ENCODE data around the gene CABS1.

The CABS1 gene

DNA sequence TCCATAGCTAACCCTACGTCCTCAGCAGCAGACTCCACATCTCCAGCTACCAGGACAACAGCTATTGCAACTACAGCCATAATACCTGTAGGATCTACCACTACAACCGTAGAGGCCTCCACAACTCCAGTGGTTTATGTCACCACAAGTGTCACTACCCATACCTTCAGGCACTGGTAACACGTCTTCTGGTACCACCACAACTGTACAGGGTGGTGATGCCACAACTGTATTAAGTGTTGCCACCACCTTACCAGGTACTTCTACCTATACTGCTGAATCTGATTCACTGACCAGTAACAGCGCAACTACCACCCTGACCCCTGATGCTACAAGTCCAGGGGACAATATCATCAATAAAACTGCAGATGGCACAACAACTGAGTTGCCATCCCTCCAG is 34.6 kb upstream of the CABS1 start:
- no peaks in the 10 kb centered on the region for H3K9me3 ChIP-seq (ENCODE audit: insufficient read depth, low read depth, low read length)
- H2AFZ ChIP-seq (ENCODE audit: low read length) = no peak overlapping the region
- H3K4me2 ChIP-seq (ENCODE audit: low read depth, low read length, poor library complexity, severe bottlenecking) = no peak overlapping the region
- TF ChIP-seq CTCF (conservative IDR thresholded peaks at IDR 0.05; ENCODE audit: low read length) (no peak), EZH2phosphoT487 (IDR thresholded peaks at IDR 0.05; ENCODE audit: borderline replicate concordance) (no peak)
- H4K20me1 ChIP-seq (ENCODE audit: insufficient read depth, low read length, poor library complexity, severe bottlenecking) = no peaks in the 10 kb centered on the region
- H3K79me2 ChIP-seq (ENCODE audit: insufficient read depth, low read length) = no peaks in the 10 kb centered on the region
- no peaks in the 10 kb centered on the region for H3F3A ChIP-seq (ENCODE audit: low read depth)
- no peaks in the 10 kb centered on the region for H3K36me3 ChIP-seq (ENCODE audit: insufficient read depth, low read length)
- no peak overlapping the region for H3K9ac ChIP-seq (ENCODE audit: low read depth, low read length, poor library complexity, severe bottlenecking)
- H3K4me3 ChIP-seq (ENCODE audit: low read length, poor library complexity, severe bottlenecking) = no peak overlapping the region
- H3K9me2 ChIP-seq (replicated peaks; ENCODE audit: low read depth, low read length) = no peaks in the 10 kb centered on the region
- no peaks in the 10 kb centered on the region for H3K27me3 ChIP-seq (ENCODE audit: insufficient read depth, low read length, poor library complexity, severe bottlenecking)
- no peaks in the 10 kb centered on the region for H3K4me1 ChIP-seq (ENCODE audit: insufficient read depth, low read length, poor library complexity, severe bottlenecking)

GRCh38 chr4:70303090-70303489 is 31.7 kb upstream of the CABS1 start:
- H3K4me1 ChIP-seq (ENCODE audit: insufficient read depth, low read length, poor library complexity, severe bottlenecking) = no peaks in the 10 kb centered on the region
- H3K36me3 ChIP-seq (ENCODE audit: insufficient read depth, low read length) = no peaks in the 10 kb centered on the region
- no peak overlapping the region for H3K9ac ChIP-seq (ENCODE audit: low read depth, low read length, poor library complexity, severe bottlenecking)
- no peaks in the 10 kb centered on the region for H3K9me3 ChIP-seq (ENCODE audit: insufficient read depth, low read depth, low read length)
- H3F3A ChIP-seq (ENCODE audit: low read depth) = no peaks in the 10 kb centered on the region
- no peak overlapping the region for H3K4me2 ChIP-seq (ENCODE audit: low read depth, low read length, poor library complexity, severe bottlenecking)
- no peaks in the 10 kb centered on the region for H3K79me2 ChIP-seq (ENCODE audit: insufficient read depth, low read length)
- TF ChIP-seq CTCF (conservative IDR thresholded peaks at IDR 0.05; ENCODE audit: low read length) (no peak), EZH2phosphoT487 (IDR thresholded peaks at IDR 0.05; ENCODE audit: borderline replicate concordance) (no peak)
- H3K27me3 ChIP-seq (ENCODE audit: insufficient read depth, low read length, poor library complexity, severe bottlenecking) = no peaks in the 10 kb centered on the region
- H3K4me3 ChIP-seq (ENCODE audit: low read length, poor library complexity, severe bottlenecking) = no peak overlapping the region
- no peaks in the 10 kb centered on the region for H4K20me1 ChIP-seq (ENCODE audit: insufficient read depth, low read length, poor library complexity, severe bottlenecking)
- no peak overlapping the region for H2AFZ ChIP-seq (ENCODE audit: low read length)
- H3K9me2 ChIP-seq (replicated peaks; ENCODE audit: low read depth, low read length) = no peaks in the 10 kb centered on the region

DNA sequence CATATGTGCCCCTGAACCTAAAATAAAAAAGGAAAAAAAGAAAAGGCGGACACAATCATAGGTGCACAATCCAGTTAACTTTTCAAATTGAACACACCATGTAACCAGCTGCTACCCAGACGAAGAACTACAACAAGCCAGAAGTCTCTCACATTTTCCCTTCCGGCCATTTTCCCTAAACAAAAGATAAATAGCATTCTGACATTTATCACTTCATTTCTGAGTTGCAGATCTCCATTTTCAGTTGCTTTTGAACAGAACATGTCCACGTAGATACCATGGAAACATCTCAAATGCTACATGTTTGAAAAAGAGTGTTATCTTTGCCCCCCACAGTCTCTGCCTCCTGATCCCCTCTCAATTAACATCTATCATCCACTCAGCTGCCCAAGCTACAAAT is 29.2 kb upstream of the CABS1 start:
- TF ChIP-seq CTCF (conservative IDR thresholded peaks at IDR 0.05; ENCODE audit: low read length) (no peak), EZH2phosphoT487 (IDR thresholded peaks at IDR 0.05; ENCODE audit: borderline replicate concordance) (no peak)
- H3K4me2 ChIP-seq (ENCODE audit: low read depth, low read length, poor library complexity, severe bottlenecking) = no peak overlapping the region
- no peak overlapping the region for H3K9ac ChIP-seq (ENCODE audit: low read depth, low read length, poor library complexity, severe bottlenecking)
- H2AFZ ChIP-seq (ENCODE audit: low read length) = no peak overlapping the region
- no peaks in the 10 kb centered on the region for H3F3A ChIP-seq (ENCODE audit: low read depth)
- H3K4me1 ChIP-seq (ENCODE audit: insufficient read depth, low read length, poor library complexity, severe bottlenecking) = no peaks in the 10 kb centered on the region
- H3K79me2 ChIP-seq (ENCODE audit: insufficient read depth, low read length) = no peaks in the 10 kb centered on the region
- H3K27me3 ChIP-seq (ENCODE audit: insufficient read depth, low read length, poor library complexity, severe bottlenecking) = no peaks in the 10 kb centered on the region
- no peaks in the 10 kb centered on the region for H3K9me3 ChIP-seq (ENCODE audit: insufficient read depth, low read depth, low read length)
- no peaks in the 10 kb centered on the region for H3K36me3 ChIP-seq (ENCODE audit: insufficient read depth, low read length)
- no peaks in the 10 kb centered on the region for H3K9me2 ChIP-seq (replicated peaks; ENCODE audit: low read depth, low read length)
- no peak overlapping the region for H3K4me3 ChIP-seq (ENCODE audit: low read length, poor library complexity, severe bottlenecking)
- no peaks in the 10 kb centered on the region for H4K20me1 ChIP-seq (ENCODE audit: insufficient read depth, low read length, poor library complexity, severe bottlenecking)
